Activated naive CD8-positive, alpha-beta T cell treated with anti-CD3 and anti-CD28 coated beads, Interleukin-2, amount 10 ng/mL, durations not matched to agents 7 days and 5 days (primary cell): ENCODE results near the gene UCK1. TPM values are rescaled to one million over a fixed set of nuclear protein-coding genes. Genes with fewer than 3 reads are reported as not detected.

Experiments
- ATAC-seq: fragments of 150-1000 bp; cut with Tn5 transposase; one replicate; pipeline ENCODE4 v1.10.0; 2021; ENCODE audit warnings: low read depth, moderate library complexity
- POLR2A ChIA-PET: fragments of 350-600 bp; sonication (Branson Sonifier 250); formaldehyde crosslinking; loops from one replicate; lab custom pipeline; 2021; ENCODE audit warnings: antibody characterized with exemption; lab: Charles Lee
- DNase-seq: peaks from one replicate; pipeline ENCODE4 v3.0.0; 2021
- H3K27ac Mint-ChIP-seq: one replicate; pipeline ENCODE4 v1.8.0; 2022; ENCODE audit warnings: mild to moderate bottlenecking, mixed read lengths
- H3K27me3 Mint-ChIP-seq: one replicate; pipeline ENCODE4 v1.8.0; 2022; ENCODE audit warnings: mild to moderate bottlenecking, moderate library complexity, mixed read lengths
- H3K36me3 Mint-ChIP-seq: one replicate; pipeline ENCODE4 v1.8.0; 2021; ENCODE audit warnings: mild to moderate bottlenecking, mixed read lengths
- H3K4me1 Mint-ChIP-seq: one replicate; pipeline ENCODE4 v1.8.0; 2021; ENCODE audit warnings: mixed read lengths
- H3K4me3 Mint-ChIP-seq: one replicate; pipeline ENCODE4 v1.8.0; 2022; ENCODE audit warnings: mild to moderate bottlenecking, moderate library complexity, mixed read lengths
- H3K9me3 Mint-ChIP-seq: one replicate; pipeline ENCODE4 v1.8.0; 2021; ENCODE audit warnings: mixed read lengths
- total RNA-seq, 2 experiments: library from RNA; stranded (reverse); gene quantifications; one replicate each; pipeline ENCODE4 v1.2.3, GENCODE V29; 2021

UCK1 gene
- total RNA-seq, 2 experiments from 2014 or later: 30.6 to 38.8 TPM

DNA sequence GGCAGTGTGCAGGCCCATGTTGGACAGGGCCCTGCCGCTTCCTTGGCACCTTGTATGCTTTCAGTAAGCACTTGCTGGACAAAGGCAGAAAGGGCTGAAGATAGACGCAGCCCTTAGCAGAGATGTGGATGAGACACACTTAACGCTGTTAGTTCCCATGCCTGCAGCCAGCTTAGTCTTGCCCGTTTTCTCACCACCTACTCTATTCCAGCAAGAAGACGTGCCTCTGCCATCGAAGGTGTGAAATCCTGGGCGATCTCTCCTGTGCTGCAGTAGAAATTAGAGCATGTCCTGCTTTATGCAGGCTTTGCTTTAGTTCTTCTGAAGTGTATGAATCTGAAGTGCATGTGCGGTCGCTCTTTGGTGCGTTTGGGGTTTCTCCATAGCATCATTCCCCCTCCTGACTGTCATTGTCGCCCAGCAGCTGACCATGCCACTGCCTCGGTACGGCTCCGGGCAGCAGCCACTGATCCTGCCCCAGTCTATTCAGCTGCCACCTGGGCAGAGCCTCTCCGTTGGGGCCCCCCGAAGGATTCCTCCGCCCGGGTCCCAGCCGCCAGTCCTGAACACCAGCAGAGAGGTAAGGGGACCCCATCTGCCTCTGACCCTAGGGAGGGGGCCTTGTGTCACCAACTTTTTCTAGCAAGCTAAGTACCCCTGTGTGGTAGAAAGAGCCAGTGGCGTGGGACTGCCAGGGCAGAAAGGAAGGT is 39.9 kb downstream of the UCK1 start:
- H3K27ac Mint-ChIP-seq: peak overlapping the region; percentile 12
- no peak for DNase-seq
- no peak overlapping the region for H3K4me3 Mint-ChIP-seq
- H3K36me3 Mint-ChIP-seq: peaks cover 57% of the 10 kb centered on the region
- no peak for ATAC-seq
- no peaks in the 10 kb centered on the region for H3K27me3 Mint-ChIP-seq
- no peaks in the 10 kb centered on the region for H3K9me3 Mint-ChIP-seq
- POLR2A ChIA-PET: interaction anchor here (1.2 kb wide), 1 partner anchor 11 kb away, joined by 3 read pairs; no protein-coding TSS in a partner anchor
- H3K4me1 Mint-ChIP-seq: peaks cover 2% of the 10 kb centered on the region

DNA sequence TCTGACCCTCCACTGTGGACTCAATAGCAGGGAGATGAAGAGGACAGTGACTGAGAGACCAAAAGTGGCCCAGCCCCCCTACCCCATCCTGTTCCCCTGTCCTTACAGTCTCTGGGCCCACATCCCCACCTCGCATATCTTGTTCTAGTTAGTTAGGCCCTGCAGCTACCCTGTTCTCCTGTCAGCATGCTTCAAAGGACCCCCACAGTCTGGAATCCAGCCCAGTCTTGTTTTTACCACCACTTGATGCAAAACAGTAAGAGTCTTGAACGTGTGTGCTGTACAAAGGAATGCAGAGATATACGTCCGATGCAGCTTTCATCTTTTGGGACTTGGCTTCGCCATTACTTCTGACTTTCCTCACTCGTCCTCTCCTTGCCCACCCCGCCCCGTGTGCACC is 40.5 kb downstream of the UCK1 start:
- Mint-ChIP-seq H3K9me3 (no peaks in the 10 kb centered on the region), H3K27ac (peak overlapping the region; percentile 12), H3K36me3 (peaks cover 54% of the 10 kb centered on the region), H3K27me3 (no peaks in the 10 kb centered on the region), H3K4me3 (no peak overlapping the region), H3K4me1 (peaks cover 2% of the 10 kb centered on the region)
- no peak for ATAC-seq
- POLR2A ChIA-PET: no interaction called here
- no peak for DNase-seq

DNA sequence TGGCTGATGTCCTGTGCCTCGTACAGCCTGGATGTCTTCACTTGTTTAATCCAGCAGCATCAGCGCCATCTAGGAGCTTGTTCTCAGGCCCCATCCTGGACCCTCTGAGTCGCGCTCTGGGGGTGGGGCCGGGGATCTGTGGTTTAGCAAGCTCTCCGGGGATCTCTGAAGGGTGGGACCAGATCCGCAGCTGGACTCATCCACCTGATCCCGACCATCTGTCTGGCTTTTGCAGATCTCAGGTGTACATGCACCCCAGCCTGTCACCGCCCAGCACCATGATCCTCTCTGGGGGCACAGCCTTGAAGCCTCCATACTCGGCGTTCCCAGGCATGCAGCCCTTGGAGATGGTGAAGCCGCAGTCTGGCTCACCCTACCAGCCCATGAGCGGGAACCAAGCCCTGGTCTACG is 43.4 kb downstream of the UCK1 start:
- Mint-ChIP-seq H3K27me3 (no peaks in the 10 kb centered on the region), H3K36me3 (peaks cover 46% of the 10 kb centered on the region), H3K4me1 (peaks cover 2% of the 10 kb centered on the region), H3K27ac (no peak overlapping the region), H3K4me3 (no peak overlapping the region), H3K9me3 (no peaks in the 10 kb centered on the region)
- ATAC-seq: no peak
- no peak for DNase-seq
- POLR2A ChIA-PET: no interaction called here

DNA sequence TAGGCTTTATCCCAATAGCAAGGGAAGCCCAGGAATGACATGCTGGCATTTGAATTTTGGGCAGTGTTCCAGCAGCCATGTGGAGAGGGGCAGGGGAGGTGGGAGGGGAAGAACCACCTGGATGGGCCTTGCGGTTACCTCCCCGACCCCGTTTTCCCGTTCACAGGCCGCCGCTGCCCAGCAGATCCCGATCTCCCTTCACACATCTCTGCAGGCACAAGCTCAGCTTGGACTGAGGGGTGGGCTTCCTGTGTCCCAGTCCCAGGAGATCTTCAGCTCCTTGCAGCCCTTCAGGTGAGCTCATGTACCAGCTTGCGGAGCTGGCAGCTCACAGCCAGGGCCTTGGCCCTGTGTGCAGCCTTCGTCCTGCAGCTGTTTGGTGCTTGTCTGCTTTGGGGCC is 44.1 kb downstream of the UCK1 start:
- H3K27me3 Mint-ChIP-seq: no peaks in the 10 kb centered on the region
- peaks cover 2% of the 10 kb centered on the region for H3K4me1 Mint-ChIP-seq
- POLR2A ChIA-PET: no interaction called here
- peaks cover 45% of the 10 kb centered on the region for H3K36me3 Mint-ChIP-seq
- no peak overlapping the region for H3K27ac Mint-ChIP-seq
- DNase-seq: no peak
- H3K9me3 Mint-ChIP-seq: no peaks in the 10 kb centered on the region
- no peak for ATAC-seq
- no peak overlapping the region for H3K4me3 Mint-ChIP-seq

DNA sequence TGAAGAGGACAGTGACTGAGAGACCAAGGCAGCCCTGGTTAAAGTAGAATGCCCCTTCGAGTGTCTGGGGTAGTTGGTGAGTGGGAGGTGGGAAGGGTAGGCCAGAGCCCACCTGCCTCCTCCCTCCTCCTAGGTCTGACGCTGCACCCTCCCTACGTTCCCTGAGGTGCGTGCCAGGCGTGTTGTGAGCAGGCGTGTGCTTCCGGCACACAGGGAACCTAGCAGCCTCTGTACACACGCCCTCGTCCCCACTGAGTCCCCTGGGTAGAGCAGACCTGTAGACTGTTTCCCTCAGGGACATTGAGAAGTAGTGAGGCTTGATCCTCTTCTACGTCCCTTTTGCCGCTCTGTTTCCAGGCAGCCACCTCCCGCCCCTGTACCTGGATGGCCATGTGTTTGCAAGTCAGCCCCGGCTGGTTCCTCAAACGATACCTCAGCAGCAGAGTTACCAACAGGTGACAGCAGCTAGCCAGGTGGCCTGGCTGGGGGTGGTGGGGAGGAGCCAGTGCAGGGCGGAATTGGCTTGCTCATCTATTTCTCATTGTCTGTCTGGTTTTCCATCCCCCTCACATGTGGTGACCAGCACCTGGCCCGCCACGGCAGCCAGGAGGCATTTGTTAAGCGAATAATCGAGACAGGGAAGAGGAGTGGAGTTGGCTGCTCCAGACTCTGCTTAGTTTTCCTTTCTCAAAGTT is 45.2 kb downstream of the UCK1 start:
- no peak overlapping the region for H3K27ac Mint-ChIP-seq

DNA sequence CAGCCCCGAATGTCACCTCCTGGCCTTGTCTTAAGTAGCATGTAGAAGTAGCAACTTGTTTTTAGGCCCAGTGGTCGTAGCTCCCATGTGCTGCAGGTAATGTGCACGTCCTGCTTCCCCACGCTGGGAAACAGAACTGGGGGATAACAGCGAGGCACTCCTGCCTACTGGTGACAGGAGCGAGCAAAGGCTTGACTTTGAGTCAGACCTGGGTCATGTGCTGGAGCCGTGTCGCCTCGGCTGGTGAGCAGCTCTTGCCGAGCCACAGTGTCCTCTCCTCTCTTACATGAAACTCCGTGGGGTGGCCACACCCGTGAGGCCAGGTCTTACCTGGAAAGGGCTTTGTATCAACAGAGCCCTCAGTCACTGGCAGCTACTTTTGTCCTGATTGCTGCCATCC is 45.9 kb downstream of the UCK1 start:
- Mint-ChIP-seq H3K4me1 (peaks cover 2% of the 10 kb centered on the region), H3K4me3 (no peak overlapping the region), H3K36me3 (peaks cover 34% of the 10 kb centered on the region), H3K9me3 (no peaks in the 10 kb centered on the region), H3K27me3 (no peaks in the 10 kb centered on the region), H3K27ac (no peak overlapping the region)
- POLR2A ChIA-PET: interaction anchor here (0.6 kb wide), 1 partner anchor 101 kb away, joined by 4 read pairs; no protein-coding TSS in a partner anchor
- DNase-seq: no peak
- no peak for ATAC-seq

More for the DNA sequence above, 45.2 kb downstream of the UCK1 start:
- Mint-ChIP-seq H3K4me1 (peaks cover 2% of the 10 kb centered on the region), H3K36me3 (peaks cover 40% of the 10 kb centered on the region), H3K9me3 (no peaks in the 10 kb centered on the region), H3K4me3 (no peak overlapping the region), H3K27me3 (no peaks in the 10 kb centered on the region)
- POLR2A ChIA-PET: interaction anchor here (0.6 kb wide), 1 partner anchor 102 kb away, joined by 4 read pairs; no protein-coding TSS in a partner anchor
- ATAC-seq: no peak
- no peak for DNase-seq

DNA sequence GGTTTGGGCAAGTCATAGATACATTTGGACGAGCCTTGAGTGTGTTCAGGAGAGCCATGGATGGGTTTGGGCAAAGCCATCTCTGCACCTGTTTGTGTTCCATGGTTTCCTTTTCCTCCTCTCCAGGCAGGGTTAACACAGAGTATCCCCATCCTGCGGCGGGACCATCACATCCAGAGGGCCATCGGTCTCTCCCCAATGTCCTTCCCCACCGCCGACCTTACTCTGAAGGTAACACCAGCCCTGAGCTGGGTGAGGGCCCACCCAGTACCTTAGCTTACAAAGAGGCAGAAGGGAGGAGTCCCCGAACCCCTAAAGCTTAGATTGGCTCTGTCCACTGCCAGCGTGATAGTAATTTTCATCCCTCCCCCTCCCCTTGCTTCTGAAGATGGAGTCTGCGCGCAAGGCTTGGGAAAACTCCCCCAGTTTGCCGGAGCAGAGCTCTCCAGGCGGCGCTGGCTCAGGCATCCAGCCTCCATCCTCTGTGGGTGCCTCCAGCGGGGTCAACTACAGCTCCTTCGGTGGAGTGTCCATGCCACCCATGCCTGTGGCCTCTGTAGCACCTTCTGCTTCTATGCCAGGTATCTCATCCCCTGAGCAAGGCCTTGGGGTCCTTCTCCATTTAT is 46.4 kb downstream of the UCK1 start:
- peaks cover 31% of the 10 kb centered on the region for H3K36me3 Mint-ChIP-seq
- H3K4me1 Mint-ChIP-seq: peaks cover 2% of the 10 kb centered on the region
- peak overlapping the region; percentile 34 for H3K27ac Mint-ChIP-seq
- no peaks in the 10 kb centered on the region for H3K9me3 Mint-ChIP-seq
- POLR2A ChIA-PET: no interaction called here
- no peaks in the 10 kb centered on the region for H3K27me3 Mint-ChIP-seq
- no peak overlapping the region for H3K4me3 Mint-ChIP-seq
- DNase-seq (no peak), ATAC-seq (no peak)

DNA sequence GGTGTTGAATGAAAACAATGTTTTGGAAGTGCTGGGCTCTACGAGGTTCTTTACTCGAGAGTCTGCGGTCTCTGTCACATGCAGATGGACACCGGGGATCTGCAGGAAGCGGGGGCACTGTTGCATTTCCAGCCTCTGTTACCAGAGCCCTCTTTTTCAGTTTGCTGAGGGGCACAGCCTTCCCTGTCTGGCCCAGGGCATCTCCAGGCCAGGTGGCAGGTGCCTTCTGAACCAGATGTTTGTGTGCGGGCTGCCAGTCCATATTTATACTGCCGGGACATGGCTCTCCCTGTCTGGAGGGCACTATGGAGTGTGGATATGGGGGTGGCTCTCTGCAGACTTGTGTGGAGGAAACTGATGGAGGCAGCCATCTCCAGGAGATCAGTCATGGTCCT is 47.0 kb downstream of the UCK1 start:
- Mint-ChIP-seq H3K27ac (no peak overlapping the region), H3K4me3 (no peak overlapping the region), H3K4me1 (peaks cover 2% of the 10 kb centered on the region), H3K9me3 (no peaks in the 10 kb centered on the region), H3K27me3 (no peaks in the 10 kb centered on the region), H3K36me3 (peaks cover 29% of the 10 kb centered on the region)
- ATAC-seq (no peak), DNase-seq (no peak)
- POLR2A ChIA-PET: no interaction called here

DNA sequence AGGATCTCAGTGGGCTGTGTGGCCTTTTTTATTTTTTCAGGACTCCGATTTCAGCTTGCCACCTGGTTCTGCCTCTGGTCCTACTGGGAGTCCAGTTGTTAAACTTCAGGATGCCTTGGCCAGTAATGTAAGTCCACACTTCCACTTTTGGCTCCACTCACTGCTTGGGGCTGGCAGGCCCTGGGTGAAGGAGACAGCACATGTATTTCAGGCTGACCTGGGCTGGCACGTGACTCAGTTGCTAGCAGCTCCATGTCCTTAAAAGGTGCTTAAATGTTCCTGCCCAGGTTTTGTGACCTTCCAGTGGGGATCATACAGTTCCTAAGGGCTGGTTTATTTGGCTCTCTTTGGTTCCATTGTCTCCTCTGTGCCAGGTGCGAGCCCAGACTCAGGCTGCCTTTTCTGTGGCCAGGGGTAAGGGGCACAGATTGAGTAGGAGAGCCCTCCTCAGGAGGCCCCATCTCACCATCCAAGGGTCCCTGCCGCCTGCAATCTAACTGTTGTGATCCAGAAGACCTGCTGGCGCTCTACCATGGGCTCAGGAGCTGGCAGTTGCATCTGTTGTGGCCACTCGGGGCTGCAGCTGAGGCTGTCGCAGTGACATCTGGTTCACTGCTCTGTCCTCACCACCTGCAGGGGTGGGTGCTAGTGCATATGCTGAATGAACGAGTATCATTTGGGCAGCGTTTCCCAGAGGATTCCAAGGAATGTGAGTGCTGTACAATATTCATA is 47.6 kb downstream of the UCK1 start:
- H3K4me3 Mint-ChIP-seq: no peak overlapping the region
- peaks cover 30% of the 10 kb centered on the region for H3K36me3 Mint-ChIP-seq
- H3K27ac Mint-ChIP-seq: no peak overlapping the region
- no peaks in the 10 kb centered on the region for H3K9me3 Mint-ChIP-seq
- POLR2A ChIA-PET: no interaction called here
- H3K27me3 Mint-ChIP-seq: no peaks in the 10 kb centered on the region
- no peaks in the 10 kb centered on the region for H3K4me1 Mint-ChIP-seq
- ATAC-seq: no peak
- DNase-seq: no peak

DNA sequence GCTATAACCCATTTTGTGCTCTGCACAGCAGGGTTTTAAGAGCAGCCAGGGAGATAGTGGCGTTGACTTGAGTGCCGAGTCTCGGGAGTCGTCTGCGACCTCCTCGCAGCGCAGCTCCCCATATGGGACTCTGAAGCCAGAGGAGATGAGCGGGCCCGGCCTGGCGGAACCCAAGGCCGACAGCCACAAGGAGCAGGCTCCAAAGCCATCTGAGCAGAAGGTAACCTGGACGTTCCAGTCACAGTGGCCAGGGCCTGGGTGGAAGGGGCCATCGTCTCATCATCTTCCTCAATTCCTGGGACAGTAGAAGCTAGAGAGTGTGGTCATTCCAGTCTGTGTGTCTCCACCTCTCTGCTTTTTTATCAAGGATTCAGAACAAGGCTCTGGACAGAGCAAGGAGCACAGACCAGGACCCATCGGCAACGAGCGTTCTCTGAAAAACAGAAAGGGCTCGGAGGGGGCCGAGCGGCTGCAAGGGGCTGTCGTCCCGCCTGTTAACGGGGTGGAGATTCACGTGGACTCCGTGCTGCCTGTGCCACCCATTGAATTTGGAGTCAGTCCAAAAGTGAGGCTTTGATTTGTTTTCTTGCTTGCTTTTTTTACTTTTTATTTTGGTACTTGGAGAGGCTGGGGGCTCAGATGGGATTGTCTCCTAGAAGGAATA is 48.6 kb downstream of the UCK1 start:
- H3K27ac Mint-ChIP-seq: no peak overlapping the region
- no peak overlapping the region for H3K4me3 Mint-ChIP-seq
- DNase-seq (no peak), ATAC-seq (no peak)
- H3K4me1 Mint-ChIP-seq: peaks cover 3% of the 10 kb centered on the region
- no peaks in the 10 kb centered on the region for H3K9me3 Mint-ChIP-seq
- POLR2A ChIA-PET: interaction anchor here (0.8 kb wide), 1 partner anchor 18 kb away, joined by 3 read pairs; no protein-coding TSS in a partner anchor
- peaks cover 24% of the 10 kb centered on the region for H3K36me3 Mint-ChIP-seq
- no peaks in the 10 kb centered on the region for H3K27me3 Mint-ChIP-seq

DNA sequence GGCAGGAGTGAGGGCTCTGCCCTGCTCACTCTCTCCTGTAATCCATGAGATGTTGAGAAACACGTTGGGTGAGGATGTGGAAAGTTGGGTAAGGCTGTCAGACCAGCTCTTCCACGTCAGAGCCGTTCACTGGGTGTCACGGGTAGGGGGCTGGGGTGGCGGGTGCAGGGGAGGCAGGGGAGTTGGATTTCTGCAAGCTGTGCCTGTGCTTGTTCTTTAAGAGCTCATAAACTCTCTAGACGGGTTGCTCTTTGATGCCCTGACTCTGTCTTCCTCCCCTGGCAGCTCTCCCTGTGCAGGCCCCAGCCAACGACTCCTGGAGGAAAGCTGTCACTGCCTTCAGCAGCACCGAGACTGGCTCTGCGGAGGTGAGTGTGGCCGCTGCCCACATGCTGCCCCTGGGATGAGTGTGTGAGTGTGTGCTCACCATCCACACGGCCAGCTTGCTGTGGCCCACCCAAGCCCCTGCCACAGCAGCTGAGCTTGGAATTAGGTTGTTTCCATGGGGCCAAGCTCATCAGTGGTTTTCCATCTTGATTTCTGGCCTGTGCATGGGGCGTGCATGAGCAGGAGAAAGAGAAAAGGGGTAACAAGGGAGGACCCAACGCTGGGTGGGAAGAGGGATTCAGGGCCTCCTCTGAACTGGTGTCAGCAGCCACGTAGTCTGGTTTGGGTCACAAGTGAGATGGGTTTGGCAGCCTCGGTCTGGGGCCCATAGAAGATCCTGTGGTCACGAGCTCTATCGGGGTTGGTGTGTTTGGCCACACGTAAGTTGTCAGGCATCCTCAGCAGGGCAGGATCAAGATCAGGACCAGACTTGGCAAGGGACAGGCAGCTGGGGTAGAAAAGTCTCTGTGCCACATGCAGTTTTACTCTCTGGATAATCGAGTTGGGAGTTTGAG is 49.4 kb downstream of the UCK1 start:
- Mint-ChIP-seq H3K27ac (no peak overlapping the region), H3K4me1 (peaks cover 3% of the 10 kb centered on the region), H3K4me3 (no peak overlapping the region), H3K9me3 (no peaks in the 10 kb centered on the region), H3K36me3 (peaks cover 22% of the 10 kb centered on the region), H3K27me3 (no peaks in the 10 kb centered on the region)
- no peak for DNase-seq
- ATAC-seq: no peak
- POLR2A ChIA-PET: interaction anchor here (0.6 to 0.8 kb wide), 2 partner anchors 19 to 132 kb away, joined by 3 read pairs; no protein-coding TSS in a partner anchor

DNA sequence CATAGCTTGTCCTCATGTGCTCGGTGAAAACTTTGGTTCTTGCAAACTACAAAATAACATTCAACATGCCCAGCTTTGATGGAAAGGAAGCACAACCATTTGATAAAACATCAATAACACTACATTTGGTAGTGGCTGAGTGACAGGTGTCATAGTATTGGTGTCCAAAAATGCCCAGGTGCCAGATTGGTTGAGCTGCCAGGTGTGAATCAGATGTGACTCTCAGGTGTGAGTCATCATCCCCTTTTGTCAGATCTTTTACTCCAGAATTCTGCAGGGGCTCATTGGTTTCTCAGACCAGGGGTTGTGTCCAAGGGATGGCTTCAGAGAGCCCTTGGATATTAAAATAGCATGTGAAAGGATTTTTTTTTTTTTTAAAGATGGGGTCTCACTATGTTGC is 50.8 kb downstream of the UCK1 start:
- no peak overlapping the region for H3K4me3 Mint-ChIP-seq
- no peak for DNase-seq
- H3K4me1 Mint-ChIP-seq: peaks cover 3% of the 10 kb centered on the region
- peaks cover 20% of the 10 kb centered on the region for H3K36me3 Mint-ChIP-seq
- no peaks in the 10 kb centered on the region for H3K9me3 Mint-ChIP-seq
- POLR2A ChIA-PET: interaction anchor here (0.7 to 0.8 kb wide), 2 partner anchors 11 to 19 kb away, joined by 3 read pairs; no protein-coding TSS in a partner anchor
- H3K27me3 Mint-ChIP-seq: no peaks in the 10 kb centered on the region
- H3K27ac Mint-ChIP-seq: peak overlapping the region; percentile 38
- ATAC-seq: no peak
